HepG2 (cell line): Measurements from ENCODE around the gene RHBDD1. TPM values are rescaled to one million over a fixed set of nuclear protein-coding genes. Genes with fewer than 3 reads are reported as not detected.

Experiments
- AHDC1 ChIP-seq: sonication (generic); formaldehyde crosslinking; IDR thresholded peaks from 2 replicates; pipeline ENCODE4 v1.5.1; 2020; ENCODE audit warnings: mild to moderate bottlenecking, missing genetic modification reagents, borderline replicate concordance
- HMGA1 ChIP-seq: sonication (generic); formaldehyde crosslinking; conservative IDR thresholded peaks from 2 replicates; pipeline ENCODE4 v1.4.0; 2020; ENCODE audit warnings: missing genetic modification reagents
- RCOR2 ChIP-seq: IDR thresholded peaks from 2 replicates; pipeline ENCODE4 v1.6.1; 2016; ENCODE audit warnings: missing biosample characterization, missing genetic modification reagents
- TMF1 ChIP-seq: sonication (generic); formaldehyde crosslinking; IDR thresholded peaks from 2 replicates; pipeline ENCODE4 v1.8.1; 2022; ENCODE audit warnings: low read depth, missing genetic modification reagents
- TOPORS ChIP-seq: sonication (generic); formaldehyde crosslinking; IDR thresholded peaks from 2 replicates; pipeline ENCODE4 v1.8.0; 2023; ENCODE audit warnings: mild to moderate bottlenecking, missing genetic modification reagents
- ZNF710 ChIP-seq: sonication (generic); formaldehyde crosslinking; IDR thresholded peaks from 2 replicates; pipeline ENCODE4 v1.5.0; 2020; ENCODE audit warnings: mild to moderate bottlenecking, missing genetic modification reagents, borderline replicate concordance
- ZNF747 ChIP-seq: sonication (generic); formaldehyde crosslinking; IDR thresholded peaks from 2 replicates; pipeline ENCODE4 v1.8.1; 2023; ENCODE audit warnings: missing genetic modification reagents, mild to moderate bottlenecking, borderline replicate concordance
- ZNF784 ChIP-seq: sonication (generic); formaldehyde crosslinking; IDR thresholded peaks from 2 replicates; pipeline ENCODE4 v1.5.1; 2020; ENCODE audit warnings: missing genetic modification reagents, mild to moderate bottlenecking, borderline replicate concordance
- polyA plus RNA-seq, 8 experiments: library from polyadenylated mRNA; depleted of rRNA in 3 of 8; stranded (reverse) in 7 of 8; unstranded in 1 of 8; fragments of >200 nt; fragmentation: Illumina TruSeq in 4 of 8; extraction: Trizol in 4 of 8; gene quantifications; 2 replicates each; pipeline versions ENCODE4 v1.2.1 to v1.2.3, GENCODE V29; 2011 to 2016; ENCODE audit warnings: low read depth in 4 of 8, missing spikeins in 1 of 8, mixed read lengths in 1 of 8; ENCODE audit not compliant: insufficient read depth in 1 of 8
- total RNA-seq, 5 experiments: library from RNA; depleted of rRNA; stranded (reverse); fragments of >200 nt; fragmentation: Illumina TruSeq; extraction: Trizol; gene quantifications; 2 replicates each; pipeline ENCODE4 v1.2.3, GENCODE V29; 2016; ENCODE audit warnings: low read depth in 1 of 5

The RHBDD1 gene
- total and polyA plus RNA-seq, 2 of the 13 experiments (the other 11 are each of a cell fraction or from before 2014, with no cell fraction given): 8.2 to 9.5 TPM

- no peak for TF ChIP-seq RCOR2 (CRISPR knock-in tag)
- no peak for TF ChIP-seq ZNF784
- TF ChIP-seq TOPORS: no peak
- TF ChIP-seq ZNF710 (CRISPR knock-in tag): no peak
- no peak for TF ChIP-seq ZNF747 (CRISPR knock-in tag)
- no peak for TF ChIP-seq TMF1 (CRISPR knock-in tag)
- TF ChIP-seq HMGA1 (CRISPR knock-in tag): no peak
- no peak for TF ChIP-seq AHDC1
Measured at GRCh38 chr2:226971084-226971483, 135.2 kb downstream of the RHBDD1 start (continued).
